ENCODE results near the gene NUDT9.
"Not testable (repeated sequence)": the region's sequence is repeated elsewhere in the genome, so short reads cannot be mapped to it uniquely, and the experiment has no call there.

NUDT9 gene

DNA sequence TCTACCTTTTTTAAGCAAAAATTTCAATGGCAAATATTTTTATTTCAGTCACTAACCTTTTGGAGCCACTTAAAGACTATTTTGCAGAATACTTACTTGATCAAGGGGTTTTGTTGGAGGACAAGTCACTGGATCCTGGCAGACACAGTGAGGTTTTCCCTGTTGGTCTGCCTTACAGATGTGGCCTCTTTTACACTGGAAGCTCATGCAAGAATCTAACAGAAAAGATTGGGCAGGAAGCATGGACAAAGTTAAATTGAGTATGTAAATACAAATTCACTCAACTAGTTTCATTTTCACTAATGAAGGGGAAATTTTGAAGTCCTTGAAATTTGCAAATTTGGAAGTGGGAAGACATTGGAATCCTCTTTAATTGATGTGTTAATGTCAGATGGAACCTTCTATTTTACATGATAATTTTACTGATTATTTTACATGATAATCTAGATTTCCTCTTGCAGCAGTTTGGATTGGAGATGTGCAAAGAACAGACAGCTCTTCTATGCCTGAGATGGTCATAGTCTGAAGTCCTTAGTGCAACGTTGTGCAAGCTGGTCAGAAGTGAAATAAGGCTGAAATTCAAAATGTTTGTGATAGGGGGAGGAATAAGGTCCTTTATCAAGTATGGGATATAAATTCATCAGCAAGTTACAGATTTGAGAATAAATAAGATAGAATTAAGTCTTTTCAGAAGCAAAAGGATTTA, 68.4 kb downstream of the NUDT9 start:
- H3K4me3 ChIP-seq (replicated peaks; ENCODE audit: low read depth, low read length) = no peak overlapping the region
- DNase-seq (ENCODE audit: extremely low read depth, low read depth) = no peak
- TF ChIP-seq, protein P1, sequence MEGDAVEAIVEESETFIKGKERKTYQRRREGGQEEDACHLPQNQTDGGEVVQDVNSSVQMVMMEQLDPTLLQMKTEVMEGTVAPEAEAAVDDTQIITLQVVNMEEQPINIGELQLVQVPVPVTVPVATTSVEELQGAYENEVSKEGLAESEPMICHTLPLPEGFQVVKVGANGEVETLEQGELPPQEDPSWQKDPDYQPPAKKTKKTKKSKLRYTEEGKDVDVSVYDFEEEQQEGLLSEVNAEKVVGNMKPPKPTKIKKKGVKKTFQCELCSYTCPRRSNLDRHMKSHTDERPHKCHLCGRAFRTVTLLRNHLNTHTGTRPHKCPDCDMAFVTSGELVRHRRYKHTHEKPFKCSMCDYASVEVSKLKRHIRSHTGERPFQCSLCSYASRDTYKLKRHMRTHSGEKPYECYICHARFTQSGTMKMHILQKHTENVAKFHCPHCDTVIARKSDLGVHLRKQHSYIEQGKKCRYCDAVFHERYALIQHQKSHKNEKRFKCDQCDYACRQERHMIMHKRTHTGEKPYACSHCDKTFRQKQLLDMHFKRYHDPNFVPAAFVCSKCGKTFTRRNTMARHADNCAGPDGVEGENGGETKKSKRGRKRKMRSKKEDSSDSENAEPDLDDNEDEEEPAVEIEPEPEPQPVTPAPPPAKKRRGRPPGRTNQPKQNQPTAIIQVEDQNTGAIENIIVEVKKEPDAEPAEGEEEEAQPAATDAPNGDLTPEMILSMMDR (IDR thresholded peaks at IDR 0.05; ENCODE audit: low read depth, low read length, missing control alignments) = no peak

DNA sequence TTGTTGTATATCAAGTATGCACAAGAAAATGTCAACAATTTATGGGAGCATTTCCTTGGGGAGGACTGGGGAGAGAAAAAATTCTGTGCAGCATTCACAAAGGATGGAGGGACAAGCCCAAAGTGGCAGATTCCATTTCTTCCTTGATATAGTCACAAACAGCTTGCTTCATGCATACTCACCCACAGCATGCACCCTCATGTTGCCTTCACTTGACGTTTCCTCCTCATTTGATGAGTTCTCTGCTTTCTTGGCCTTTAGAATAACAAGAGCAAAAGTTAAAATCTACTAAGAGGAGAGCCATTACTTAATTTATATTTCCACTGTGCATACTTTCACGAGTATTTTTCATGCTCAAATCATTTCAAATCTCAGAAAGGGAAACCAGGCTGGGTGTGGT, 69.1 kb downstream of the NUDT9 start:
- no peak overlapping the region for H3K4me3 ChIP-seq (replicated peaks; ENCODE audit: low read depth, low read length)
- no peak for DNase-seq (ENCODE audit: extremely low read depth, low read depth)
- TF ChIP-seq, protein P1 (IDR thresholded peaks at IDR 0.05; ENCODE audit: low read depth, low read length, missing control alignments) = no peak

DNA sequence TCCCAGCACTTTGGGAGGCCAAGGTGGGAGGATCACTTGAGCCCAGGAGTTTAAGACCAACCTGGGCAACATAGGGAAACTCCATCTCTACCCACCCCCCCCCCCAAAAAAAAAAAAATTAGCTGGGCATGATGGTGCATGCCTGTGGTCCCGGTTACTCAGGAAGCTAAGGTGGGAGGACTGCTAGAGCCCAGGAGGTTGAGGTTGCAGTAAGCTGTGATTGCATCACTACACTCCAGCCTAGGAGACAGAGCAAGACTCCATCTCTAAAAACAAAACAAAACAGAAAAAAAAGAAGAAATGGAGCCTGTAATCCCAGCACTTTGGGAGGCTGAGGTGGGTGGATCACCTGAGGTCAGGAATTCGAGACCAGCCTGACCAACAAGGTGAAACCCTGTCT, 69.5 kb downstream of the NUDT9 start:
- not testable (repeated sequence) for DNase-seq (ENCODE audit: extremely low read depth, low read depth); H3K4me3 ChIP-seq (replicated peaks; ENCODE audit: low read depth, low read length)

DNA sequence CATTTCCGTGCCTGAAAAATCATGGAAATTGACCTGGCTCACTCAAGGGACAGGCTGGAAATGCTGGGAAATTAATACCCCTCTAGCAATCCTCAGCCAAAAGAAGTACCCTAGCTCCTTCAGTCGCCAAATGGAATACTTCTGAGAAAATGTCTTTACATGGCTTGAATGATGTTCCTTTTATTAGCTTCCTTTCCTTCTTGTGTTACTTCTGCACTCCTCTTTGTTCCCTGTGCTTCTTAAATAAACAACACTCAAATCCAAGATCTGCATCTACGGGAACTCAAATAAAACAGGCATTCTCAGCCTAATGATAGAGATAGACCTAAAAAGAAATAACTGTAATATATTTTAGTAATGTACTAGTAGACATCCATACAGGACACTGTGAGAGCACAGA, 70.7 kb downstream of the NUDT9 start:
- DNase-seq (ENCODE audit: extremely low read depth, low read depth) = no peak
- H3K4me3 ChIP-seq (replicated peaks; ENCODE audit: low read depth, low read length) = no peak overlapping the region
- TF ChIP-seq, protein P1 (IDR thresholded peaks at IDR 0.05; ENCODE audit: low read depth, low read length, missing control alignments) = no peak

DNA sequence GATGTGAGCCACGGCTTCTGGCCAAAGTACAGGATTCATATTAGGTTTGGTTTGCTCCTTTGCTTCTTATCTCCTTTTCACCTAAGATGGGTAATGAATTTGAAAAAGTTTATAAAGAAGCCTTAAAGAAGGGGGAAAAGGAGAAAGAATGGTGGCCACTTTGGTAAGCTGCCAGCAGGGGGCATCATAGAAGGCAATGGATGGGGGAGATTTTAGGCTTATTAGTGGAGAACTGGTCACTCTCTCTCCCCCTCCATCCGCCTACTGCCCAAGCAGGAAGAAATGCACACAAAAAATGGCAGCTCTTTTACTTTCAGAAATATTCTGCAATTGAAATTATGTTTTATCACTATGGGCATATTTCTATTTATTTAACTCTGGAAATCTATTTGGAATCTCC, 74.8 kb downstream of the NUDT9 start:
- H3K4me3 ChIP-seq (replicated peaks; ENCODE audit: low read depth, low read length) = no peak overlapping the region
- no peak for DNase-seq (ENCODE audit: extremely low read depth, low read depth)
- TF ChIP-seq, protein P1 (IDR thresholded peaks at IDR 0.05; ENCODE audit: low read depth, low read length, missing control alignments) = peak; percentile 53

DNA sequence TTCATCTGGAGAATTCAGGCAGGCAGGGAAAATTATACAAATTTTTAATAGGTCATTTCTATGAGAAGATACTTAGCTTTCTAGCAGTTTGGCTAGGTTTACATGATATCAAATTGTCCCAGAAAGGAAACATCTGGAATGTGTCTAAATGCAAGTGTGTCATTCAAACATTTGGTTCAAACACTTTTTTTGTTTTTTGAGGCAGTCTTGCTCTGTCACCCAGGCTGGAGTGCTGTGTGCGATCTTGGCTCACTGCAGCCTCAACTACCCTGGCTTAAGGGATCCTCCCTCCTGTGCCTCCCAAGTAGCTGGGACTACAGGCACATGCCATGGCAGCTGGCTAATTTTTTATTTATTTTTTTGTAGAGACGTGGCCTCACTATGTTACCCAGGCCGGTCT, 75.2 kb downstream of the NUDT9 start:
- TF ChIP-seq, protein P1 (IDR thresholded peaks at IDR 0.05; ENCODE audit: low read depth, low read length, missing control alignments) = no peak
- H3K4me3 ChIP-seq (replicated peaks; ENCODE audit: low read depth, low read length) = no peak overlapping the region
- DNase-seq (ENCODE audit: extremely low read depth, low read depth) = no peak

DNA sequence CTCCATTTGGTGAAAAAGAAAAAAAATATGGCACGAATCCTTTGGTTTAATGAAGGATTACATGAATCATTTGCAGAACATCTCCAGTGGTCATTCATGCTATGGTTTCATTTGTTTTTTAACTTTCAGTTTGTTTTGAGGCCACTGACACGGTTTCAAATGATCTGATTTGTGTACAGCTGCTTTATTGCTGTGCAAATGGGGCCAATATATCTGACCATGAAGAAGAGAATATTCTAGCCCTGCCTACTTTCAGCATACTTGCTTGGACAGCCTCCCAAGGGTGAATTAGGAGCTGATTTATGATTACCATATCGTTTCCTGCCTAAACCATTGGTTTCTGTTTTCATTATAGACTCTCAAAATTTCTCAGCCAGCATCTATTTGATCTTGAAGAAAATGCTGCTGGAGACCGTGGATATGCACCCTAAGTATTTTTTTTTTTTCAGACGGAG, 76.1 kb downstream of the NUDT9 start:
- DNase-seq (ENCODE audit: extremely low read depth, low read depth) = no peak
- no peak overlapping the region for H3K4me3 ChIP-seq (replicated peaks; ENCODE audit: low read depth, low read length)
- TF ChIP-seq, protein P1 (IDR thresholded peaks at IDR 0.05; ENCODE audit: low read depth, low read length, missing control alignments) = no peak
